HCT116 (cell line): ENCODE data around the gene PSEN2. TPM values are rescaled to one million over a fixed set of nuclear protein-coding genes. Genes with fewer than 3 reads are reported as not detected.

Source experiments
- ATAC-seq: fragments of 200-7000 bp; cut with Tn5 transposase; 2 replicates; pipeline ENCODE4 v1.9.1; 2020; ENCODE audit warnings: mild to moderate bottlenecking, moderate library complexity
- BruUV-seq: library from RNA; stranded (reverse); fragments of 400-500 nt; replicated peaks from 2 replicates; lab custom pipeline; 2021; lab: Mats Ljungman, UMichigan
- CTCF ChIA-PET: fragments of 300-600 bp; sonication (Branson Sonifier 250); formaldehyde crosslinking; loops from one replicate; lab custom pipeline; 2021; ENCODE audit warnings: antibody characterized with exemption; lab: Charles Lee
- POLR2A ChIA-PET: fragments of 300-600, 350-600 bp; sonication (Branson Sonifier 250); formaldehyde crosslinking; loops from one replicate; lab custom pipeline; 2021; ENCODE audit warnings: antibody characterized with exemption; lab: Charles Lee
- RAD21 ChIA-PET, 2 experiments: fragments of 300-600 bp; sonication (Branson Sonifier 250); formaldehyde crosslinking; loops; one replicate each; lab custom pipeline; 2023; ENCODE audit warnings: low total read pairs in 2 of 2; ENCODE audit not compliant: uncharacterized antibody in 2 of 2, unreplicated experiment in 2 of 2, low non-redundant PET in 1 of 2; lab: Charles Lee
- DNase-seq: peaks from one replicate; pipeline ENCODE4 v3.0.0-alpha.2; 2010; ENCODE audit warnings: low read depth, low spot score
- H2AFZ ChIP-seq: fragments of 200-600 bp; shearing (Covaris generic), sonication (generic); 2 replicates; pipeline ENCODE4 v1.6.1; 2017; ENCODE audit warnings: low read depth, mixed run types, mixed read lengths, antibody characterized with exemption, low read length; ENCODE audit not compliant: poor library complexity, severe bottlenecking
- H3K27ac ChIP-seq: 2 replicates; pipeline ENCODE4 v1.5.1; 2012; ENCODE audit warnings: low read depth, low read length
- H3K27me3 ChIP-seq: fragments of 200-600 bp; sonication (generic); 2 replicates; pipeline ENCODE4 v1.6.1; 2016; ENCODE audit warnings: mixed run types, low read length, mixed read lengths; ENCODE audit not compliant: insufficient read depth
- H3K36me3 ChIP-seq, 2 experiments: fragments of 200-500 bp in 1 of 2; fragments of 200-600 bp in 1 of 2; sonication (Bioruptor generic) in 1 of 2; sonication (generic) in 1 of 2; 2 replicates each; pipeline versions ENCODE4 v1.5.1 to v1.6.1; 2014 to 2016; ENCODE audit warnings: low read length in 2 of 2, inconsistent platforms in 1 of 2, mixed read lengths in 1 of 2, mixed run types in 1 of 2; ENCODE audit not compliant: insufficient read depth in 2 of 2, control insufficient read depth in 1 of 2
- H3K4me1 ChIP-seq, 2 experiments: fragments of 200-600 bp in 1 of 2; sonication (generic) in 1 of 2; 2 replicates each; pipeline versions ENCODE4 v1.5.1 to v1.6.1; 2012 to 2017; ENCODE audit warnings: low read length in 2 of 2, inconsistent platforms in 1 of 2, mild to moderate bottlenecking in 1 of 2, mixed read lengths in 1 of 2, mixed run types in 1 of 2, moderate library complexity in 1 of 2; ENCODE audit not compliant: insufficient read depth in 2 of 2, control insufficient read depth in 1 of 2
- H3K4me2 ChIP-seq: fragments of 200-600 bp; sonication (generic); 2 replicates; pipeline ENCODE4 v1.6.1; 2017; ENCODE audit warnings: mixed run types, low read length, mixed read lengths
- H3K4me3 ChIP-seq, 2 experiments: fragments of 200-600 bp in 1 of 2; sonication (generic) in 1 of 2; replicated peaks in 1 of 2; 2 replicates each; pipeline ENCODE4 v1.5.1; 2011 to 2016; ENCODE audit warnings: low read length in 2 of 2, control low read depth in 1 of 2, low read depth in 1 of 2, mild to moderate bottlenecking in 1 of 2, mixed read lengths in 1 of 2, mixed run types in 1 of 2
- H3K79me2 ChIP-seq: fragments of 200-600 bp; sonication (generic); 2 replicates; pipeline ENCODE4 v1.6.1; 2017; ENCODE audit warnings: mild to moderate bottlenecking, mixed run types, low read length, moderate library complexity, mixed read lengths; ENCODE audit not compliant: insufficient read depth
- H3K9ac ChIP-seq: fragments of 200-600 bp; sonication (generic); 2 replicates; pipeline ENCODE4 v1.6.1; 2016; ENCODE audit warnings: low read length, mixed read lengths
- H3K9me2 ChIP-seq: fragments of 200-600 bp; sonication (generic), shearing (Covaris generic); 2 replicates; pipeline ENCODE4 v1.6.1; 2017; ENCODE audit warnings: mixed run types, mild to moderate bottlenecking, moderate library complexity; ENCODE audit not compliant: insufficient read depth
- H3K9me3 ChIP-seq, 2 experiments: fragments of 200-500 bp in 1 of 2; fragments of 200-600 bp in 1 of 2; sonication (Bioruptor generic) in 1 of 2; sonication (generic) in 1 of 2; 2 replicates each; pipeline ENCODE4 v1.6.1; 2014 to 2017; ENCODE audit warnings: low read length in 2 of 2, mixed read lengths in 2 of 2, inconsistent platforms in 1 of 2, low read depth in 1 of 2, mild to moderate bottlenecking in 1 of 2, mixed run types in 1 of 2, moderate library complexity in 1 of 2; ENCODE audit not compliant: control insufficient read depth in 1 of 2, insufficient read depth in 1 of 2
- H4K20me1 ChIP-seq: fragments of 200-600 bp; sonication (generic), shearing (Covaris generic); 2 replicates; pipeline ENCODE4 v1.6.1; 2017; ENCODE audit warnings: mixed run types, mild to moderate bottlenecking, moderate library complexity; ENCODE audit not compliant: insufficient read depth
- EGR1 ChIP-seq: IDR thresholded peaks from 2 replicates; pipeline ENCODE4 v1.6.1; 2012; ENCODE audit warnings: low read depth
- EZH2 ChIP-seq: fragments of 200-600 bp; sonication (generic); IDR thresholded peaks from 2 replicates; pipeline ENCODE4 v1.6.1; 2017; ENCODE audit warnings: antibody characterized with exemption, mixed run types
- EZH2phosphoT487 ChIP-seq: fragments of 200-600 bp; IDR thresholded peaks from 2 replicates; pipeline ENCODE4 v1.6.1; 2018; ENCODE audit warnings: antibody characterized with exemption, borderline replicate concordance
- JUND ChIP-seq: IDR thresholded peaks from 2 replicates; pipeline ENCODE4 v1.6.1; 2012
- POLR2A ChIP-seq: IDR thresholded peaks from 2 replicates; pipeline ENCODE4 v1.7.0; 2011; ENCODE audit warnings: borderline replicate concordance; ENCODE audit not compliant: insufficient read depth, insufficient read length; ENCODE audit errors: extremely low read depth
- RAD21 ChIP-seq: IDR thresholded peaks from 2 replicates; pipeline ENCODE4 v1.6.1; 2012; ENCODE audit warnings: low read depth, mild to moderate bottlenecking
- SIN3A ChIP-seq: IDR thresholded peaks from 2 replicates; pipeline ENCODE4 v1.6.1; 2012; ENCODE audit warnings: low read depth
- SP1 ChIP-seq: IDR thresholded peaks from 2 replicates; pipeline ENCODE4 v1.6.1; 2012; ENCODE audit warnings: low read depth
- TCF7L2 ChIP-seq: IDR thresholded peaks from 2 replicates; pipeline ENCODE4 v1.7.0; 2011; ENCODE audit warnings: borderline replicate concordance, inconsistent platforms; ENCODE audit not compliant: insufficient read depth, insufficient read length; ENCODE audit errors: extremely low read depth
- YY1 ChIP-seq: IDR thresholded peaks from 2 replicates; pipeline ENCODE4 v1.6.1; 2011; ENCODE audit warnings: low read length, low read depth, moderate library complexity, mild to moderate bottlenecking; ENCODE audit not compliant: insufficient replicate concordance; ENCODE audit errors: extremely low read depth
- intact Hi-C: fragments of 100-400 bp; cut with micrococcal nuclease; formaldehyde crosslinking; loops from 2 replicates; pipeline ENCODE4 v1.10.0; 2022
- total RNA-seq: library from RNA; stranded (reverse); gene quantifications from one replicate; pipeline ENCODE4 v1.2.1, GENCODE V29; 2021; ENCODE audit not compliant: unreplicated experiment
- TF ChIP-seq, protein P1 (sequence below): IDR thresholded peaks from 2 replicates; pipeline ENCODE4 v1.6.1; 2012
- TF ChIP-seq, protein P2 (sequence below): IDR thresholded peaks from 2 replicates; pipeline ENCODE4 v1.6.1; 2012
- TF ChIP-seq, protein P3 (sequence below): IDR thresholded peaks from 2 replicates; pipeline ENCODE4 v1.6.1; 2011; ENCODE audit warnings: mild to moderate bottlenecking, low read length, moderate library complexity; ENCODE audit not compliant: insufficient replicate concordance; ENCODE audit errors: extremely low read depth

The PSEN2 gene
- total RNA-seq, 1 experiment from 2014 or later = 28.5 TPM

DNA sequence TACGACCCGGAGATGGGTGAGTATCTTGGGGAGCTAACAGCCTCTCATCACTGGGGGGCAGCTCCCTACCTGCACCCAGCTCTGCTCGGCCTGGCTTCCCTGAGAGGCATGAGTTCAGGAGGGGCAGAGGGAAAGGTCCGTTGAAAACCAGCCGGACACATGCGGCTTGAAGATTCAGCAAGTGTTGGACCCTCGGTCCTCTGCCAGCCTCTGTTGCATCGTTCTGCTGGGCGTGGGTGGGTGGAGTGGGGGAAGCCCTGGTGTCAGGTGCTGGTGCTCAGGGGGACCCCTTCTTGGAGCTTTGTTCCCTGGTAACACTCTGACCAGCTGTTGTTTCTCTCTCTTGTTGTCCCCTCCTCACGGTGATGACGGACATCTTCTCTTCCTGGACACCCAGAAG lies 20.9 kb downstream of the PSEN2 start:
- no peak for DNase-seq
- H3K79me2 ChIP-seq = no peaks in the 10 kb centered on the region
- TF ChIP-seq YY1 (no peak), SIN3A (no peak), EZH2 (no peak), POLR2A (no peak), RAD21 (no peak), TCF7L2 (no peak), SP1 (no peak), EZH2phosphoT487 (no peak), JUND (no peak), EGR1 (no peak)
- TF ChIP-seq, protein P1, sequence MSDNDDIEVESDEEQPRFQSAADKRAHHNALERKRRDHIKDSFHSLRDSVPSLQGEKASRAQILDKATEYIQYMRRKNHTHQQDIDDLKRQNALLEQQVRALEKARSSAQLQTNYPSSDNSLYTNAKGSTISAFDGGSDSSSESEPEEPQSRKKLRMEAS = no peak
- TF ChIP-seq, protein P2, sequence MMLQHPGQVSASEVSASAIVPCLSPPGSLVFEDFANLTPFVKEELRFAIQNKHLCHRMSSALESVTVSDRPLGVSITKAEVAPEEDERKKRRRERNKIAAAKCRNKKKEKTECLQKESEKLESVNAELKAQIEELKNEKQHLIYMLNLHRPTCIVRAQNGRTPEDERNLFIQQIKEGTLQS = no peak
- TF ChIP-seq, protein P3, sequence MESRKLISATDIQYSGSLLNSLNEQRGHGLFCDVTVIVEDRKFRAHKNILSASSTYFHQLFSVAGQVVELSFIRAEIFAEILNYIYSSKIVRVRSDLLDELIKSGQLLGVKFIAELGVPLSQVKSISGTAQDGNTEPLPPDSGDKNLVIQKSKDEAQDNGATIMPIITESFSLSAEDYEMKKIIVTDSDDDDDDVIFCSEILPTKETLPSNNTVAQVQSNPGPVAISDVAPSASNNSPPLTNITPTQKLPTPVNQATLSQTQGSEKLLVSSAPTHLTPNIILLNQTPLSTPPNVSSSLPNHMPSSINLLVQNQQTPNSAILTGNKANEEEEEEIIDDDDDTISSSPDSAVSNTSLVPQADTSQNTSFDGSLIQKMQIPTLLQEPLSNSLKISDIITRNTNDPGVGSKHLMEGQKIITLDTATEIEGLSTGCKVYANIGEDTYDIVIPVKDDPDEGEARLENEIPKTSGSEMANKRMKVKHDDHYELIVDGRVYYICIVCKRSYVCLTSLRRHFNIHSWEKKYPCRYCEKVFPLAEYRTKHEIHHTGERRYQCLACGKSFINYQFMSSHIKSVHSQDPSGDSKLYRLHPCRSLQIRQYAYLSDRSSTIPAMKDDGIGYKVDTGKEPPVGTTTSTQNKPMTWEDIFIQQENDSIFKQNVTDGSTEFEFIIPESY = no peak
- TF ChIP-seq, all 23 proteins: peak for 0
- POLR2A ChIA-PET = no interaction called here
- no peak for ATAC-seq
- no peak overlapping the region for H3K9ac ChIP-seq
- H3K4me2 ChIP-seq = no peak overlapping the region
- H3K4me3 ChIP-seq = no peak overlapping the region
- H3K36me3 ChIP-seq = peaks cover 3 to 7% of the 10 kb centered on the region in 2 experiments; a peak in 3 of 4 replicates
- H4K20me1 ChIP-seq = no peaks in the 10 kb centered on the region
- H3K27ac ChIP-seq = no peak overlapping the region
- RAD21 ChIA-PET = no interaction called here
- H3K9me2 ChIP-seq = no peaks in the 10 kb centered on the region
- no TSS peak for BruUV-seq
- no peaks in the 10 kb centered on the region for H3K9me3 ChIP-seq
- no peak overlapping the region for H2AFZ ChIP-seq
- H3K4me1 ChIP-seq = no peaks in the 10 kb centered on the region
- H3K27me3 ChIP-seq = no peaks in the 10 kb centered on the region
- CTCF ChIA-PET = no interaction called here
- intact Hi-C loops = no loop called here
